HepG2 (cell line): ENCODE data around the gene YPEL4. TPM values are rescaled to one million over a fixed set of nuclear protein-coding genes. Genes with fewer than 3 reads are reported as not detected.

Experiments
- ATAC-seq: fragments of 200-7000 bp; cut with Tn5 transposase; 3 replicates; pipeline ENCODE4 v1.9.1; 2020; ENCODE audit warnings: mild to moderate bottlenecking, moderate library complexity
- BruUV-seq: library from RNA; stranded (reverse); fragments of 400-500 nt; replicated peaks from 2 replicates; lab custom pipeline; 2021; lab: Mats Ljungman, UMichigan
- CTCF ChIA-PET: fragments of 300-600 bp; formaldehyde crosslinking; extraction: SDS; loops from one replicate; lab custom pipeline; 2021; ENCODE audit warnings: low total read pairs, inconsistent platforms, low intra/inter-chr PET ratio; lab: Yijun Ruan, JAX
- POLR2A ChIA-PET: fragments of 350-600 bp; sonication (Branson Sonifier 250); formaldehyde crosslinking; loops from one replicate; lab custom pipeline; 2020; ENCODE audit warnings: antibody characterized with exemption, inconsistent platforms; lab: Yijun Ruan, JAX
- DNase-seq: peaks from one replicate; pipeline ENCODE4 v3.0.0-alpha.2; 2015; ENCODE audit warnings: low spot score
- FAIRE-seq: peaks from 3 replicates; lab custom pipeline; 2011; peaks lifted over from hg19 to GRCh38; lab: Jason Lieb, UNC
- H2AFZ ChIP-seq: one replicate; pipeline ENCODE4 v1.6.1; 2011; ENCODE audit warnings: low read length, inconsistent platforms
- H3K27ac ChIP-seq: fragments of 300-600 bp; 3 replicates; pipeline ENCODE4 v1.8.0; 2011; ENCODE audit warnings: mixed run types, mild to moderate bottlenecking, mixed read lengths, low read length, inconsistent platforms; ENCODE audit not compliant: insufficient read depth; ENCODE audit errors: extremely low read length
- H3K27me3 ChIP-seq, 2 experiments: fragments of 200-600 bp in 1 of 2; 2 replicates in 1 of 2; 3 replicates in 1 of 2; pipeline versions ENCODE4 v1.6.0 to v1.8.0; 2011; ENCODE audit warnings: low read length in 2 of 2, mild to moderate bottlenecking in 2 of 2, moderate library complexity in 2 of 2, inconsistent platforms in 1 of 2; ENCODE audit not compliant: insufficient read depth in 2 of 2, control insufficient read depth in 1 of 2
- H3K36me3 ChIP-seq, 2 experiments: fragments of 200-600 bp in 1 of 2; replicated peaks in 1 of 2; 2 replicates in 1 of 2; 3 replicates in 1 of 2; pipeline versions ENCODE4 v1.5.1 to v1.8.0; 2011; ENCODE audit warnings: low read length in 2 of 2, inconsistent platforms in 1 of 2; ENCODE audit not compliant: insufficient read depth in 2 of 2, control insufficient read depth in 1 of 2
- H3K4me1 ChIP-seq: 2 replicates; pipeline ENCODE4 v1.5.1; 2012; ENCODE audit warnings: low read length, inconsistent platforms; ENCODE audit not compliant: insufficient read depth
- H3K4me2 ChIP-seq: 2 replicates; pipeline ENCODE4 v1.6.0; 2011; ENCODE audit warnings: low read depth, low read length, inconsistent platforms
- H3K4me3 ChIP-seq, 3 experiments: fragments of 200-600 bp in 1 of 3; sonication (generic), shearing (Covaris generic) in 1 of 3; replicated peaks in 1 of 3; 2 replicates each; pipeline ENCODE4 v1.5.1; 2011 to 2016; ENCODE audit warnings: low read length in 3 of 3, inconsistent platforms in 2 of 3, low read depth in 2 of 3, mild to moderate bottlenecking in 2 of 3, control low read depth in 1 of 3, mixed read lengths in 1 of 3; ENCODE audit not compliant: insufficient read depth in 1 of 3
- H3K79me2 ChIP-seq: one replicate; pipeline ENCODE4 v1.6.1; 2011; ENCODE audit warnings: low read length, inconsistent platforms; ENCODE audit not compliant: insufficient read depth
- H3K9ac ChIP-seq: 2 replicates; pipeline ENCODE4 v1.6.0; 2011; ENCODE audit warnings: mild to moderate bottlenecking, low read depth, low read length, inconsistent platforms; ENCODE audit not compliant: insufficient read depth
- H3K9me3 ChIP-seq: 2 replicates; pipeline ENCODE4 v1.5.1; 2012; ENCODE audit warnings: mild to moderate bottlenecking, low read length
- H4K20me1 ChIP-seq: 2 replicates; pipeline ENCODE4 v1.6.0; 2011; ENCODE audit warnings: inconsistent platforms, mild to moderate bottlenecking, low read length, moderate library complexity; ENCODE audit not compliant: insufficient read depth
- CBX1 ChIP-seq: IDR thresholded peaks from one replicate; pipeline ENCODE4 v1.6.1; 2016; ENCODE audit warnings: antibody characterized with exemption, low read depth
- EP300 ChIP-seq, 3 experiments: sonication (generic) in 1 of 3; formaldehyde crosslinking in 1 of 3; IDR thresholded peaks; 2 replicates each; pipeline versions ENCODE4 v1.5.1 to v1.6.1; 2011 to 2020; ENCODE audit warnings: low read depth in 2 of 3, low read length in 2 of 3, borderline replicate concordance in 1 of 3, improper control_type of control experiment in 1 of 3, mild to moderate bottlenecking in 1 of 3, missing genetic modification reagents in 1 of 3, moderate library complexity in 1 of 3
- HNRNPLL ChIP-seq: fragments of 200-400 bp; formaldehyde crosslinking; IDR thresholded peaks from 2 replicates; pipeline ENCODE4 v1.6.1; 2017; ENCODE audit warnings: mild to moderate bottlenecking, low read depth, low read length; ENCODE audit not compliant: poor library complexity, severe bottlenecking
- KLF6 ChIP-seq: IDR thresholded peaks from 2 replicates; pipeline ENCODE4 v1.8.0; 2016; ENCODE audit warnings: missing biosample characterization, missing genetic modification reagents
- MED13 ChIP-seq: sonication (generic); formaldehyde crosslinking; IDR thresholded peaks from 2 replicates; pipeline ENCODE4 v1.5.0; 2020; ENCODE audit warnings: missing genetic modification reagents
- MXD4 ChIP-seq: IDR thresholded peaks from 2 replicates; pipeline ENCODE4 v1.6.1; 2016; ENCODE audit warnings: mild to moderate bottlenecking, missing biosample characterization, missing genetic modification reagents
- ZFP82 ChIP-seq: sonication (generic); formaldehyde crosslinking; IDR thresholded peaks from 2 replicates; pipeline ENCODE4 v1.5.1; 2020; ENCODE audit warnings: mild to moderate bottlenecking, missing genetic modification reagents, borderline replicate concordance
- ZNF552 ChIP-seq: sonication (generic); formaldehyde crosslinking; IDR thresholded peaks from 2 replicates; pipeline ENCODE4 v1.9.0; 2022; ENCODE audit warnings: missing genetic modification reagents, mild to moderate bottlenecking, borderline replicate concordance
- ZNF572 ChIP-seq: sonication (generic); formaldehyde crosslinking; IDR thresholded peaks from 2 replicates; pipeline ENCODE4 v1.5.1; 2020; ENCODE audit warnings: mild to moderate bottlenecking, missing genetic modification reagents
- ZNF768 ChIP-seq: sonication (generic); formaldehyde crosslinking; IDR thresholded peaks from 2 replicates; pipeline ENCODE4 v1.4.0; 2020; ENCODE audit warnings: missing genetic modification reagents
- in situ Hi-C: cut with HindIII; loops from 2 replicates; pipeline ENCODE4 v1.10.0; 2017; ENCODE audit warnings: low pct_unique_long_range_greater_than_20kb; ENCODE audit not compliant: extremely low pct_ligation_motif_present
- intact Hi-C: fragments of 100-400 bp; cut with micrococcal nuclease; formaldehyde crosslinking; loops from one replicate; pipeline ENCODE4 v1.10.0; 2022; ENCODE audit not compliant: unreplicated experiment
- polyA plus RNA-seq, 8 experiments: library from polyadenylated mRNA; depleted of rRNA in 3 of 8; stranded (reverse) in 7 of 8; unstranded in 1 of 8; fragments of >200 nt; fragmentation: Illumina TruSeq in 4 of 8; extraction: Trizol in 4 of 8; gene quantifications; 2 replicates each; pipeline versions ENCODE4 v1.2.1 to v1.2.3, GENCODE V29; 2011 to 2016; ENCODE audit warnings: low read depth in 4 of 8, missing spikeins in 1 of 8, mixed read lengths in 1 of 8; ENCODE audit not compliant: insufficient read depth in 1 of 8
- total RNA-seq, 5 experiments: library from RNA; depleted of rRNA; stranded (reverse); fragments of >200 nt; fragmentation: Illumina TruSeq; extraction: Trizol; gene quantifications; 2 replicates each; pipeline ENCODE4 v1.2.3, GENCODE V29; 2016; ENCODE audit warnings: low read depth in 1 of 5
- TF ChIP-seq, protein P1 (sequence below): sonication (generic); formaldehyde crosslinking; IDR thresholded peaks from 2 replicates; pipeline ENCODE4 v1.4.0; 2020; ENCODE audit warnings: missing genetic modification reagents
- TF ChIP-seq, protein P2 (sequence below): IDR thresholded peaks from 2 replicates; pipeline ENCODE4 v1.6.1; 2016; ENCODE audit warnings: missing genetic modification reagents, missing compliant biosample characterization
- TF ChIP-seq, protein P3 (sequence below): IDR thresholded peaks from 2 replicates; pipeline ENCODE4 v1.6.1; 2016; ENCODE audit warnings: mild to moderate bottlenecking, missing biosample characterization, missing genetic modification reagents
- TF ChIP-seq, protein P4 (sequence below): sonication (generic); formaldehyde crosslinking; IDR thresholded peaks from 2 replicates; pipeline ENCODE4 v1.4.0; 2020; ENCODE audit warnings: missing genetic modification reagents
- TF ChIP-seq, protein P5 (sequence below): sonication (generic); formaldehyde crosslinking; IDR thresholded peaks from 2 replicates; pipeline ENCODE4 v1.4.0; 2020; ENCODE audit warnings: missing genetic modification reagents

YPEL4 gene
- total and polyA plus RNA-seq, 2 of the 13 experiments (the other 11 are each of a cell fraction or from before 2014, with no cell fraction given): 0.04 TPM; not detected in 1

DNA sequence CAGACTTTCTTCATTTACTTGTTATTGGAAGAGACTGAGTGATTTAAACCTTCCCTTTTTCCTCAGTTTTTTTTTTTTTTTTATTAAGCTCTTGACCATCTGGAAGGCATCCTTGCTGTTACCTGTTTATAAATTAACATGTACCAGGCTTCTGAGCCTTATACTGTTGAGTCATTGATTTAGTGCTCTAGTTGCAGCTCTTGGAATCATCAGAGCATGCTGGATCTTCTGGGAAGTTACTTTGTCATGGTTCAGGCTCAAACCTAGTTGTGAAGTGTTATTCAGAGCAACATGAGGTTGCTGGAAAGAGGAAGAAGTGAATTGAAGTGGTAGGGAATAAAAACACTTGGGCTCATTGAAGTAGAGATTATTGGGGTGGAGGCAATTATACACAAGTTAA, 24.5 kb upstream of the YPEL4 start:
- TF ChIP-seq ZNF552 (CRISPR knock-in tag): no peak
- TF ChIP-seq, protein P1, sequence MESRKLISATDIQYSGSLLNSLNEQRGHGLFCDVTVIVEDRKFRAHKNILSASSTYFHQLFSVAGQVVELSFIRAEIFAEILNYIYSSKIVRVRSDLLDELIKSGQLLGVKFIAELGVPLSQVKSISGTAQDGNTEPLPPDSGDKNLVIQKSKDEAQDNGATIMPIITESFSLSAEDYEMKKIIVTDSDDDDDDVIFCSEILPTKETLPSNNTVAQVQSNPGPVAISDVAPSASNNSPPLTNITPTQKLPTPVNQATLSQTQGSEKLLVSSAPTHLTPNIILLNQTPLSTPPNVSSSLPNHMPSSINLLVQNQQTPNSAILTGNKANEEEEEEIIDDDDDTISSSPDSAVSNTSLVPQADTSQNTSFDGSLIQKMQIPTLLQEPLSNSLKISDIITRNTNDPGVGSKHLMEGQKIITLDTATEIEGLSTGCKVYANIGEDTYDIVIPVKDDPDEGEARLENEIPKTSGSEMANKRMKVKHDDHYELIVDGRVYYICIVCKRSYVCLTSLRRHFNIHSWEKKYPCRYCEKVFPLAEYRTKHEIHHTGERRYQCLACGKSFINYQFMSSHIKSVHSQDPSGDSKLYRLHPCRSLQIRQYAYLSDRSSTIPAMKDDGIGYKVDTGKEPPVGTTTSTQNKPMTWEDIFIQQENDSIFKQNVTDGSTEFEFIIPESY (CRISPR knock-in tag): no peak
- no peak for TF ChIP-seq MXD4 (CRISPR knock-in tag)
- no peak for TF ChIP-seq CBX1
- TF ChIP-seq EP300 (IDR thresholded peaks at IDR 0.05; ENCODE audit: low read depth in 2 of 2, low read length in 2 of 2): no peak
- no peak for TF ChIP-seq EP300 (CRISPR knock-in tag; IDR thresholded peaks at IDR 0.05; ENCODE audit: borderline replicate concordance)
- TF ChIP-seq, protein P2, sequence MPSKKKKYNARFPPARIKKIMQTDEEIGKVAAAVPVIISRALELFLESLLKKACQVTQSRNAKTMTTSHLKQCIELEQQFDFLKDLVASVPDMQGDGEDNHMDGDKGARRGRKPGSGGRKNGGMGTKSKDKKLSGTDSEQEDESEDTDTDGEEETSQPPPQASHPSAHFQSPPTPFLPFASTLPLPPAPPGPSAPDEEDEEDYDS (CRISPR knock-in tag): no peak
- TF ChIP-seq KLF6 (CRISPR knock-in tag): no peak
- TF ChIP-seq MED13 (CRISPR knock-in tag): no peak
- TF ChIP-seq ZNF572 (CRISPR knock-in tag): no peak
- TF ChIP-seq, protein P3, sequence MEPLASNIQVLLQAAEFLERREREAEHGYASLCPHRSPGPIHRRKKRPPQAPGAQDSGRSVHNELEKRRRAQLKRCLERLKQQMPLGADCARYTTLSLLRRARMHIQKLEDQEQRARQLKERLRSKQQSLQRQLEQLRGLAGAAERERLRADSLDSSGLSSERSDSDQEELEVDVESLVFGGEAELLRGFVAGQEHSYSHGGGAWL (CRISPR knock-in tag): no peak
- no peak for TF ChIP-seq ZNF768 (CRISPR knock-in tag)
- TF ChIP-seq, protein P4, sequence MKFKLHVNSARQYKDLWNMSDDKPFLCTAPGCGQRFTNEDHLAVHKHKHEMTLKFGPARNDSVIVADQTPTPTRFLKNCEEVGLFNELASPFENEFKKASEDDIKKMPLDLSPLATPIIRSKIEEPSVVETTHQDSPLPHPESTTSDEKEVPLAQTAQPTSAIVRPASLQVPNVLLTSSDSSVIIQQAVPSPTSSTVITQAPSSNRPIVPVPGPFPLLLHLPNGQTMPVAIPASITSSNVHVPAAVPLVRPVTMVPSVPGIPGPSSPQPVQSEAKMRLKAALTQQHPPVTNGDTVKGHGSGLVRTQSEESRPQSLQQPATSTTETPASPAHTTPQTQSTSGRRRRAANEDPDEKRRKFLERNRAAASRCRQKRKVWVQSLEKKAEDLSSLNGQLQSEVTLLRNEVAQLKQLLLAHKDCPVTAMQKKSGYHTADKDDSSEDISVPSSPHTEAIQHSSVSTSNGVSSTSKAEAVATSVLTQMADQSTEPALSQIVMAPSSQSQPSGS (CRISPR knock-in tag): no peak
- no peak for TF ChIP-seq ZFP82 (CRISPR knock-in tag)
- TF ChIP-seq, protein P5, sequence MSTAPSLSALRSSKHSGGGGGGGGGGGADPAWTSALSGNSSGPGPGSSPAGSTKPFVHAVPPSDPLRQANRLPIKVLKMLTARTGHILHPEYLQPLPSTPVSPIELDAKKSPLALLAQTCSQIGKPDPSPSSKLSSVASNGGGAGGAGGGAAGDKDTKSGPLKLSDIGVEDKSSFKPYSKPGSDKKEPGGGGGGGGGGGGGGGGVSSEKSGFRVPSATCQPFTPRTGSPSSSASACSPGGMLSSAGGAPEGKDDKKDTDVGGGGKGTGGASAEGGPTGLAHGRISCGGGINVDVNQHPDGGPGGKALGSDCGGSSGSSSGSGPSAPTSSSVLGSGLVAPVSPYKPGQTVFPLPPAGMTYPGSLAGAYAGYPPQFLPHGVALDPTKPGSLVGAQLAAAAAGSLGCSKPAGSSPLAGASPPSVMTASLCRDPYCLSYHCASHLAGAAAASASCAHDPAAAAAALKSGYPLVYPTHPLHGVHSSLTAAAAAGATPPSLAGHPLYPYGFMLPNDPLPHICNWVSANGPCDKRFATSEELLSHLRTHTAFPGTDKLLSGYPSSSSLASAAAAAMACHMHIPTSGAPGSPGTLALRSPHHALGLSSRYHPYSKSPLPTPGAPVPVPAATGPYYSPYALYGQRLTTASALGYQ (CRISPR knock-in tag): no peak
- TF ChIP-seq HNRNPLL: no peak
- no peak for ATAC-seq
- Histone ChIP-seq H3K4me3 (no peak overlapping the region), H3K27me3 (no peaks in the 10 kb centered on the region), H3K9ac (no peak overlapping the region), H3K36me3 (peaks cover 11 to 50% of the 10 kb centered on the region in 2 experiments), H3K79me2 (peaks cover 62% of the 10 kb centered on the region), H3K27ac (no peak overlapping the region), H3K9me3 (no peaks in the 10 kb centered on the region), H2AFZ (no peak overlapping the region), H3K4me1 (peaks cover 54% of the 10 kb centered on the region), H4K20me1 (no peaks in the 10 kb centered on the region), H3K4me2 (no peak overlapping the region)
- FAIRE-seq: no peak
- no TSS peak for BruUV-seq
- ChIA-PET POLR2A (no interaction called here), CTCF (no interaction called here)
- in situ Hi-C loops: loop anchor here (25.0 kb wide), 2 partner anchors 613 to 838 kb away; partner anchors contain the start of gene OR5B21
- intact Hi-C loops: no loop called here
- no peak for DNase-seq
